A549 (cell line): Measurements from ENCODE around the gene CHRNB2.

Experiments
- CHD2 ChIP-seq: fragments of 150-350 bp; IDR thresholded peaks from 2 replicates; pipeline ENCODE4 v1.6.1; 2014; ENCODE audit warnings: low read length; ENCODE audit not compliant: partially characterized antibody
- EP300 ChIP-seq, 2 experiments: fragments of >200 bp; sonication (Bioruptor Twin); formaldehyde crosslinking; IDR thresholded peaks; 2 replicates in 1 of 2; 3 replicates in 1 of 2; pipeline ENCODE4 v1.6.1; 2016 to 2017
- MYC ChIP-seq: IDR thresholded peaks from 2 replicates; pipeline ENCODE4 v1.6.1; 2012; ENCODE audit warnings: mild to moderate bottlenecking, inconsistent platforms, low read length, improper control_type of control experiment, borderline replicate concordance
- NFE2L2 ChIP-seq: fragments of 150-350 bp; conservative IDR thresholded peaks from 2 replicates; pipeline ENCODE4 v1.6.1; 2014; ENCODE audit warnings: low read length
- POLR2A ChIP-seq: IDR thresholded peaks from 2 replicates; pipeline ENCODE4 v1.6.1; 2012; ENCODE audit warnings: mild to moderate bottlenecking, low read length
- RAD21 ChIP-seq, 2 experiments: fragments of >200 bp in 1 of 2; sonication (Bioruptor Twin) in 1 of 2; formaldehyde crosslinking in 1 of 2; IDR thresholded peaks in 1 of 2; conservative IDR thresholded peaks in 1 of 2; 2 replicates in 1 of 2; 3 replicates in 1 of 2; pipeline ENCODE4 v1.6.1; 2012 to 2018; ENCODE audit warnings: inconsistent platforms in 1 of 2
- RFX5 ChIP-seq: fragments of 450-650 bp; IDR thresholded peaks from 2 replicates; pipeline ENCODE4 v1.7.1; 2014; ENCODE audit warnings: antibody characterized with exemption, mild to moderate bottlenecking, moderate library complexity
- TF ChIP-seq, protein P1 (sequence below): fragments of >200 bp; sonication (Bioruptor Twin); formaldehyde crosslinking; IDR thresholded peaks from 3 replicates; pipeline ENCODE4 v1.5.1; 2016

DNA sequence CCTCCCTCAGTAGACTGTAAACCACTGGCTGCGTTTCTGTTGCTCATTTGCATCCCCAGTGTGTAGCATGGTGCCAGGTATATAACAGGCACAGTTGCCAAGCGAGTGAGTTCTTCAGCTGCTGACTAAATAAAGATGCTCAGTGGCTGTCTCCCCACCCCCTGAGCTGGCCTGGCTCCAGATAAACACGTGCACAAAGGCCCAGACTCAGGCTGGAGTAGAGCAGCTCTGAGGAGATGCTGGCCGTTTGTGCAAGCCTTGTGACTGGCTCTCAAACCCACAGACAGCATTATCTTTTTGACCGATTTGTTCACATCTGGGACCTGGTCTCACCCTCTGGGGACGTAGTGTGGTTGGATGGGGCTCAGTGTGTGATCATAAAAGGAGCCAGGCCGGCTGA lies 7.1 kb downstream of the CHRNB2 start:
- TF ChIP-seq, protein P1, sequence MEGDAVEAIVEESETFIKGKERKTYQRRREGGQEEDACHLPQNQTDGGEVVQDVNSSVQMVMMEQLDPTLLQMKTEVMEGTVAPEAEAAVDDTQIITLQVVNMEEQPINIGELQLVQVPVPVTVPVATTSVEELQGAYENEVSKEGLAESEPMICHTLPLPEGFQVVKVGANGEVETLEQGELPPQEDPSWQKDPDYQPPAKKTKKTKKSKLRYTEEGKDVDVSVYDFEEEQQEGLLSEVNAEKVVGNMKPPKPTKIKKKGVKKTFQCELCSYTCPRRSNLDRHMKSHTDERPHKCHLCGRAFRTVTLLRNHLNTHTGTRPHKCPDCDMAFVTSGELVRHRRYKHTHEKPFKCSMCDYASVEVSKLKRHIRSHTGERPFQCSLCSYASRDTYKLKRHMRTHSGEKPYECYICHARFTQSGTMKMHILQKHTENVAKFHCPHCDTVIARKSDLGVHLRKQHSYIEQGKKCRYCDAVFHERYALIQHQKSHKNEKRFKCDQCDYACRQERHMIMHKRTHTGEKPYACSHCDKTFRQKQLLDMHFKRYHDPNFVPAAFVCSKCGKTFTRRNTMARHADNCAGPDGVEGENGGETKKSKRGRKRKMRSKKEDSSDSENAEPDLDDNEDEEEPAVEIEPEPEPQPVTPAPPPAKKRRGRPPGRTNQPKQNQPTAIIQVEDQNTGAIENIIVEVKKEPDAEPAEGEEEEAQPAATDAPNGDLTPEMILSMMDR = no peak
- TF ChIP-seq RFX5 = no peak
- TF ChIP-seq CHD2 = no peak
- TF ChIP-seq RAD21 (conservative IDR thresholded peaks at IDR 0.05 in 1 of 2, IDR thresholded peaks at IDR 0.05 in 1 of 2) = no peak
- TF ChIP-seq NFE2L2 = no peak
- TF ChIP-seq MYC = no peak
- no peak for TF ChIP-seq EP300 (IDR thresholded peaks at IDR 0.05)
- no peak for TF ChIP-seq POLR2A
